Epidermal melanocyte (primary cell): ENCODE results near the gene TMEM123.
"Not testable (repeated sequence)": the region's sequence is repeated elsewhere in the genome, so short reads cannot be mapped to it uniquely, and the experiment has no call there.

Source experiments
- DNase-seq: peaks from one replicate; pipeline ENCODE4 v3.0.0; 2011; ENCODE audit warnings: low spot score; ENCODE audit not compliant: insufficient read length

Gene TMEM123

DNA sequence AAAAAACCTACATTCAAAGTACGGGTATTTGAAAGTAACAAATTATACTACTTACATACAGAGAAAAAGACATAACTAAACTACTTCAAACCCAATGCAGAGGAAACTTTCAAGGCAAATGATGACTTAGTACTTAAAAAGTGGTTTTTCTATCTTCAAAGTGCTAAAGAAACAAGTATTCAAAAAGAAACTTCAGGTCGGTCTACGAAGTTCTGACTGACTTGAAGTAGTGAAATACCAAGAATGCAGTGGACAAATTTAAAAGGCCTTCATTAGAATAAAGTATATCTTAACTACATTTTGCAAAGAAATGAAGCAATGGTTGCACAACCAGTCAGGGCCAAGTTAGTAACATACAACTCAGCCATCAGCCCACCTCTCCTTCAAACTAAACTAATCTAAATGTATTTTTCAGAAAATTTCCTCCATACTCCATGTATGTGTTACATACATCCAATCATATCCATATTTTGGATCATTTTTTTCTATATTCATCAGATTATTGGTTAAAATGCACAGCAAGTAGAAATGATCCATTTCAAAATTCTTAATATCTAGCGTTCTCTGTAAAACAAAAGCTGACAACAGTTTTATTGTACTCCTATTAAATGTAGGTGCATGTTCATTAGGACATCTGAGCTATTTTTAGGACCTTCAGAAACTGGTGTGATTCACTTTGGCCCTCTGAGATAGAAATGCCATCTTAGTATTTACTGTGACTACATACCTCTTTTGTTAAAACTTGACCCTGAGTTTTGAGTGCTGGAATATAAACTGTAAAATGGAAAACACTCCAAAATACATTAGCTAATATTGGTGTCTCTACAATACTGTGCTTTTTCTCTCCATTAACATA, 55.6 kb downstream of the TMEM123 start:
- no peak for DNase-seq

DNA sequence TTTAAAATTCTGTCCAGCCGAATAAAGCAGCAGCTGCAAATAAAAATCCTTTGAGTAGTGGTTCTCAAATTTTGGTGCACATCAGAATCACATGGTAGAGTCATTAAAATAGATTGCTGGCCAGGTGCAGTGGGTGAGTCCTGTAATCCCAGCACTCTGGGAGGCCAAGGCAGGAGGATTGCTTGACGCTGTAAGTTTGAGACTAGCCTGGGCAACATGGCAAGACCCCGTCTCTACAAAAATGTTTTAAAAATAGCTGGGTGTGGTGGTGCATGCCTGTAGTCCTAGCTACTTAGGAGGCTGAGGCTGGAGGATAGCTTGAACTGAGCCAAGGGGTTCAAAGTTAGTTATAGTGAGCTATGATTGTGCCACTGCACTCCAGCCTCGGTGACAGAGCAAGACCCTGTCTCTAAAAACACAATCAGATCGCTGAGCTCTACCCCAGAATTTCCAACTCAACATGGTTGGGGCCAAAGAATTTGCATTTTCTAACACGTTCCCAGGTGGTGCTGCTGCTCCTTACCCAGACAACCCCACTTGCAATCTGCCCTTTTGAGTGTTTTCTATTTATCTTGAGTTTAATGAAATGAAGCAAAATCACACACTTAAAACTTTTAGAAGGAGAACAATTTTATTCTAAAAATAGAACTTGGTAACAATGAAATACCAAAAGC, 56.7 kb downstream of the TMEM123 start:
- no peak for DNase-seq

DNA sequence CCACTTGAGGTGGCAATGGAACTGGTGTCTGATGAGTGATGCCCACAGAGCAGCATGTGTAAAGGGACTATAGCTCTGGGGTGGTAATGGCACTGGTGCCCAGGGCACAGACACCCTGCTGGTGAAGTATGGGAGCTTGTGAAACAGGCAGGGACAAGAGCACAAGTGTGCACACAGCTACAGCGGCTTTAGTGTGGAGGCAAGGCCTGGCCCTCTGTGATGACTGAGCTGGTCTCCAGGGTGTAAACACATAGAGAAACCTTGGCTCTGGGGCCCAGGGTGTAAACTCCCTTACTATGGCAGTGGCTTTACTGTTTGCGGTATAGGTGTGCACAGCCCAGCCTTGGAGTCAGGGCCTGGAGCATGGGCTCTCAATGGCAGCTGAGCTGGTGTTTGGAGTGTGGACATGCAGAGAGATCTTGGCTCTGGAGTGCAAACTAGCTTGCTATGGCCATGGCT, 59.3 kb downstream of the TMEM123 start:
- no peak for DNase-seq

DNA sequence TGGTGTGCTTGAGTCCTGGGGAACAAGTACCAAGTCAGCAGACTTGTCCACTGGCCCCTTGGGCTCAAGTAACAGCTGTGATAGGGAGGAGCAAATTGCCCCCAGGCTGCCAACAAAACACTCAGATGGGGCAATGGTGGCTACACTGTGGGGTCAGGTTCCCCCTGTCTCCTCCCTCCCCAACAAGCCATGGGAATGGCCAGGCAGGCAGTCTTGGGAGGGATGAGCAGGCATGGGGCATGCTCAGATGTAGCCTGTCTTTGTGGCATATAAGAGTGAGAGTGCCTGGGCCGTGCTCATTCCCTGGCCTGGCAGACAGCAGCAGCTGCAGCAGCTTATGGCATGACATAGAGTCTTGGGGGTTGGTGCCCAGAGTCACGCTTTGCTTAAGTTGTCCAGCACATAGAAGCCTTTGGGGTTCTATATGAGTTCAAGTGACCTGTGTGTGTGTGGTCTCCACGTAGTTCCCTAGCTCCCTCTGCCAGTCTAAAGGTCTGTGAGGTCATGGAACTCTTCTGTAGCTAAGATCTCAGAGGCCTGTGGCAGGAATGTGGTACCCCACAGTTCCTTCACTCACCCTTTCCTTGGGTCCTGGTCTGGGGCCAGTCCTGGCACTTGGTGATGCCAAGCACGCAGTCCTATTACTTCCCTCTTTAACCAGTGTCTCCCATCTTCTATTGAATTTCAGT, 60.9 kb downstream of the TMEM123 start:
- no peak for DNase-seq

DNA sequence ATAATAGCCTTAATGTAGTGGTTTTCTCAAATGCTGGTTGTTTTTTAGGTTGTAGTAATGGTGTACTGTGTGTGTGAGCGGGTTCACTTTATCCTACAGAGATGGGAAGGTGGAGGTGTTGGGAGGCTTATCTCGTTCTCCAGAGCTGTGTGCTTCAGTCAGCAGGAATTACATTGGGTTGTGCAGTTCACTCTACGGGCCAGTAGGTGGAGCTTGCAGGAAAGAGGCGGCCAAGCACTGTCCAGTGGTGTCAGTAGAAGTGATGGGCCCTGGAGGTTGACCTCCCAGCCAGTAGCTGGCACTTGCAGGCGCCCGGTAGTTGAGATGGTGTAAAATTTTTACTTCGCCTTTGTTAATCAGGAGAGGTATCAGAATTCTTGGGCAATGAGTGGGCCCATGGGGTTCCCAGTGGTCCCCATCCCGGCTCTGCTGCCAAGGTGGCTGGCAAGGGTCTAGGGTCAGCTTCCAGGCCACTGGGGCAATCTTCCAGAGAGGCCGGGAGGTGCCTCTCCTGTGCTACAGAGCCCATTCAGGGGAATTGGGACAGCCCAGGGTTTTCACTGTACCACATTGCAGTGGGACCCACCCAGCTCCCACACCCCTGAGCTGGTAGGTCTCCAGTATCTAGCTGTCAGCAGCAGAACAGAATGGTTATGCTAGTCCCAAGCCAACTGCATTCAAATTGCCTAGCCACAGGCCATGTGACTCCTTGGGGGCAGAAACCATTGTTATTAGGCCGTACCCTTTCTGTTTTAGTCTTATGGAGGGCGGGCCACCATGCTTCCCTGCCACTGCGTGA, 61.7 kb downstream of the TMEM123 start:
- peak; percentile 44 for DNase-seq

DNA sequence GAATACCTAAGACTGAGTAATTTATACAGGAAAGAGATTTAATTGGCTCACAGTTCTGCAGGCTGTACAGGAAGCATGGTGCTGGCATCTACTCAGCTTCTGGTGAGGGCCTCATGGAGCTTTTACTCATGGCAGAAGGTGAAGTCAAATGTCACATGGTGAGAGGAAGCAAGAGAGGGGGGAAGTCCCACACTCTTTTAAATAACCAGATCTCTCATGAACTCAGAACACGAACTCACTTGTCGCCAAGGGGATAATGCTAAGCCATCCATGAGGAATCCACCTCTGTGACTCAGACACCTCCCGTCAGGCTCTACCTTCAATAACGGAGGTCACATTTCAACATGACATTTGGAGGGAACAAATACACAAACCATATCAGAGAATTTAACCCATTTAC, 63.3 kb downstream of the TMEM123 start:
- no peak for DNase-seq

DNA sequence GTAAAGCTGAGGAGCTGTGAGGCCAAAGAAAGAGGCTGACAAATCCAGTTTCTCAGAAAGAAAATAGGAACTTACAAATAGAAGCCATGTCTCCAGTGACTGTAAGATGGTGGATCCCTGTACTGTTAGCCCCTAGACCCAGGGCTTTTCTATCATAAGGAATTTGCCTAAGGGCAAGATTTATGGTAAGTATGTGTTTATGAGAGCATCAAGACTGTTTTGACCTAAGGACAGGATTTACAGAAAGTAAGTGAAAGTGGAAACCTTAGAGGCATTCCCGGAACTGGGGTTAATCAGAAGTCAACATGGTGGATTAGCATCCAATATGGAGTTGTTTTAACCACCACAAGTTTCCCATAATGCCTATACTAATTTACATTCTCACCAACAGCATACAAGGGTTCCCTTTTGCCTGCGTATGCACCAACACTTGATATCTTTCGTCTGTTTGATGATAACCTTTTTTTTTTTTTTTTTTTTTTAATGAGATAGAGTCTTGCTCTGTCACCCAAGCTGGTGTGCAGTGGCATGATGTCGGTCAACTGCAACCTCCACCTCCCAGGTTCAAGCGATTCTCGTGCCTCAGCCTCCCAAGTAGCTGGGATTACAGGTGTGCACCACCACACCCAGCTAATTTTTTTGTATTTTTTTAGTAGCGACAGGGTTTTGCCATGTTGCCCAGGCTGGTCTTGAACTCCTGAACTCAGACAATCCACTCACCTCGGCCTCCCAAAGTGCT, 65.4 kb downstream of the TMEM123 start:
- no peak for DNase-seq

DNA sequence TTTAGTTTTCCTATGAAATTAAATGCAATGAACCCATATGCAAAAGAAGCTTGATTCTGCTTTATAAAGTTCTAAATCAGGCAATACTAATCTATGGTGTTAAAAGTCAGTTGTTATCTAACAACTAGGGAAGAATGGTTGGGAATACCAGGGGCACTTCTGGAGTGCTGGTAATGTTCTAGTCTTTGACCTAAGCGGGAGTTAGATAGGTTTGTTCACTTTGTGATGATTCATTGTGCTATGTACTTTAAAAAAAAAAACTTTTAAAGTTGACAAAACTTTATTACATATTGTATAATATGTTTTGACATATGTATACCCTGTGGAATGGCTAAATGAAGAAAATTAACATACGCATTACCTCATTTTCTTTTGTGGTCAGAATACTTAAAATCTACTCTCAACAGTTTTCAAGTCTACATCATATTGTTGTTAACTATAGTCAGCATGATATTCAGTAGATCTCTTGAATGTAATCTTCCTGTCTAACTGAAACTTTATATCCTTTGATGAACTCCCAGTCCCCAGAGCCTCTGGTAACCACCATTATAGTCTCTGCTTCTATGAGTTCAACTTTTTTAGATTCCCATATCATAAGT, 66.3 kb downstream of the TMEM123 start:
- no peak for DNase-seq

DNA sequence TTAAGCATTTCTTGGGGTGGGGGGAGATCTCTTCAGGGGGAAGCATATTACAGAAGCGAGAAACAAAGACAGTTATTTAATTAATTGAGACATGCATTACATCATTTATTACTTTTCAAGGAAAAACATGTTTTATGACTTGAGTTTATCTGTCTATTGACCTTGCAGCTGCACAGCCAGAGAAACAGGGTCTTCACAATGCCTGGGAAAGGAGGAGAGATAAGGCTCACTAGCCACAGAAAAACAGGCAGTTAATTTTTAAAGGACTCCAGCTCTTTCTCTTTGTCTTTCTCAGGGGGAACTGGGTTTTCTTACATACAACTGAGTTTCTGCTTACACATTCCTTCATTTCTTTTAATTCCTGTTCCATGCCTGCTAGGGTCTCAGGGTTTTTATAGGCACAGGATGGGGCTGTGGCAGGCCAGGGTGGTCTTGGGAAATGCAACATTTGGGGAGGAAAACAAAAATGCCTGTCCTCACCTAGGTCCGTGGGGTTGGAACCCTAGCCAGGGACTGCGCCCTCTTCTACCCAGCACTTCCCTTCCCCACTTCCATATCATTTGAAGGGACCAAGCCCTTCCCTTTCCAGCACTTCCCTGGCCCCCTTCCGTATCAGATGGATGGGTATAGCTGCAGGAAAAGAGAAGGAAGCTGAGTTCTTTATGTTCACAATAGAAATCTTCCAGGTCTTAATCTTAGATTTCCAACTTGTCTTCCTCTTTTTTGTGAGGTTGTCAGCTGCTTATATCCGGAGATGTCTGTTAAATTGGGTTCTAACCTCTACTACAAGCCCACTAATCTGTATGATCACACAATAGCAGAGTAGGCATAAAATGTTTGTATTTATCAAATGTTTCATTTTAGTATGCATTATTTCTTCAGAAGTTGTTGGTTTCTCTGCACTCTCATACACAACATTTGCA, 67.2 kb downstream of the TMEM123 start:
- no peak for DNase-seq

DNA sequence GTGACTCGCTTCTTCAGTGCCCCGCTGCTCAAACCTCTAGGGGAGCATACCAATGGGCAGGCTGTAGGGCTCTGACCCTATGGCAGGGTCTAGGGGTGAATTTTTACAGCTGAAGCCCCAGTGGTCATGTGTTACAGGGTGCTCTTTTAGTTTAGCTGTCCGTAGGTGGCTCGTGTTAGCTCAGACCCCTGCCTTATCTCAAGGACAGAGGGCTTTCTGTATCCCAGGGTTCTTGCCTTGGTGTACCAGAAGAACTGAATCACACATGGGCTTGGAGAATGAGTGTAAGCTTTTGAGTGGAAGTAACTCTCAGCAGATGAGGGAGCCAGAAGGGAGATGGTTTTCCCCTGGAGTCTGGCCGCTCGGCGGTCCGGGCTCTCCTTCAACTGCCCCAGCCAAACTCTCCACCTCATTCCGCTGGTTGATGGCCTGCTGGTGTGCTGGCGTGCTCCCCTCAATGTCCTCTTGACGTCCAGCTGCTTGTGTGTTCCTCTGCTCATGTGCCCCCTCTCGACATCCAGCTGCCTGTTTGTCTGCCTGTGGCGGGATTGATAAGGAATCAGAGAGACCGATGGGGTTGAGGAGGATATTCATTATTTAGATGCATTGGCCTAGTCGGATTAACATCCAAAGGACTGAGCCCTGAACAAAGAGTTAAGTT, 68.0 kb downstream of the TMEM123 start:
- DNase-seq, result no peak

DNA sequence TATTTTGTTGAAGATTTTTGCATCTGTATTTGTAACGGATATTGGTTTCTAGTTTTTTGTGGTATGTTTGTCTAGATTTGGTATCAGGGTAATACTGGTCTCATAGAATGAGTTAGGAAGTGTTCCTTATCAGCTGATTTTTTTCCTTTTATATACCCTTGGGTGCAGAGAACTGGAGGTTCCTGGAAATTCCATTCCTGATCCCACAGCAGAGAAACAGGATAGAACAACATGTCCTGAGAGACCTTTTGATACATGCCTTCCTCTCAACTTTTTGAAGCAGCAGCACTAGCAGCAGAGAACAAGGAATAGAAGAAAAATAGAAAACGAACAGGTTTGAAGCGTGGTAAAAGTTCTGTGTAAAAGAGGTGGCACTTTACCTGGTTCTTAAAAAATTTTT, 68.7 kb downstream of the TMEM123 start:
- DNase-seq, result no peak

DNA sequence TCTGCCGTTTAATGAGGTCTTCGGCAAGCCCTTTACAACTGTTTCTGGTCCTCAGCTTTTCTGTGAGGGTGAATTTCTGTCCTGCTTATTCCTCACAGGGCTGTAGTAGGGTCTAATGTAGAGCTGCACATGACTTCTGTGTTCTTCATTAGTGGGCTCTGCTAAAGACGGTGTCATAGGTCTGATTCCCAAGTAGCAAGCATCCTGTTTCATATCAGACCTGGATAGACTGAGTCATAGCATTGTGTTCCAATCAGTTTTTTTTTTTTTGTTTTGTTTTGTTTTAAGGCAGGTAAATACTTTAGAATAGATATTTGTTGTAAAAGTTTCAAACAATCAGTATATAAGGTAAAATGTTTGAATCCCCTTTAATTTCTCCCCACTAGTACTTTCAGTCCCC, 70.2 kb downstream of the TMEM123 start:
- no peak for DNase-seq

DNA sequence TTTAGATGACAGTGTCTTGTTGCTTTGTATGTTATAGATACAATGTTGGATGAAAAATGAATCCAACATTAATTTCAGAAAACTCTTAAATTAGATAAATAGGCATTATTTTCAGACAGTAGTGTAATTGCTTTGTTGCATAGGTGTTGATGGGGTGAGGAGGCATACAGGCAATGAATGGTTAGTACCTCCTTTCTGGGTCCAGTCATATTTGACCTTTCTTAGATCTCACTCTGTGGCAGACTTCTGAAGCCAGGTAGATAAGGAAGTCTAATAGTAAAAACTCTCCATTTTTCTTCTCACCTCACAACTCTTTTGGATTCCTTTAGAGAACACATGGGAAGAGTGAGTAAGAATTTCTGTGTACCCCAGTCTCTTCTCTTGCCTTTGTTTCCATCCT, 73.7 kb downstream of the TMEM123 start:
- no peak for DNase-seq

DNA sequence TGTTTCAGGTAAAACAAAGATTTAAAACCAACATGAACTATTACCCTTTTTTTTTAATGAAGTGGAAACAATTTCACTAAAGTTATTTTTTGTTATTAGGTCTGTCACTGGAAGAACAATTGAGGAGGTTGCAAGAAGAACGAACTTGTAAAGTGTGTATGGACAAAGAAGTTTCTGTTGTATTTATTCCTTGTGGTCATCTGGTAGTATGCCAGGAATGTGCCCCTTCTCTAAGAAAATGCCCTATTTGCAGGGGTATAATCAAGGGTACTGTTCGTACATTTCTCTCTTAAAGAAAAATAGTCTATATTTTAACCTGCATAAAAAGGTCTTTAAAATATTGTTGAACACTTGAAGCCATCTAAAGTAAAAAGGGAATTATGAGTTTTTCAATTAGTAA, 74.7 kb downstream of the TMEM123 start:
- DNase-seq, result peak; percentile 63

DNA sequence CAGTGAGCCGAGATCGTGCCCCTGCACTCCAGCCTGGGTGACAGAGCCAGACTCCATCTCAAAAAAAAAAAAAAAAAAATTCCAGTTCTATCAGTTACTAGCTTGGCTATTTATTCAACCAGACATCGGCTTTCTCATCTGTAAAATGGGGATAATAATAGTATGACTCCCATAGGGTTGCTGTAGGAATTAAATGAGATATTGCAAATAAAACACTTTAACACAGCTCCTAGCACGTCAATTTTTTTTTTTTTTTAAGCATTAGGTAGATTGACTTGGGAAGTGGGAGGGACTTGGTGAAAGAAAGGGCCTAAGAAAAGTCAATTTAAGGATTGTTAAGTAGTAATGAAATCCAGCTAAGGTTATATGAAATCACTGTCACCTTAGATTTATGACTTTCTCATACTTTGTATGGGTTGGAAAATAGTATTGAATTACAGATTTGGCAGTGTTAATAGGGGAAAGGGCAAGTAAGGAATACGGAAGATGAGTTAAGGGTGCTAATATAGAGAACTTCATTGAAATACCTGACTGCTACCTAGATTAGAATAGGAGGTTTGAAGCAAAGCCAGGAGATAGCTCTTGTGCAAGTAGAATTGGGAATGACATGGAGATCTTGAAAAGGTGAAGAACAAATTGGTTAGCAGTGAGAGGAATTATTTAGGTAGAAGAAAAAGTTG, 76.7 kb downstream of the TMEM123 start:
- DNase-seq, result no peak

DNA sequence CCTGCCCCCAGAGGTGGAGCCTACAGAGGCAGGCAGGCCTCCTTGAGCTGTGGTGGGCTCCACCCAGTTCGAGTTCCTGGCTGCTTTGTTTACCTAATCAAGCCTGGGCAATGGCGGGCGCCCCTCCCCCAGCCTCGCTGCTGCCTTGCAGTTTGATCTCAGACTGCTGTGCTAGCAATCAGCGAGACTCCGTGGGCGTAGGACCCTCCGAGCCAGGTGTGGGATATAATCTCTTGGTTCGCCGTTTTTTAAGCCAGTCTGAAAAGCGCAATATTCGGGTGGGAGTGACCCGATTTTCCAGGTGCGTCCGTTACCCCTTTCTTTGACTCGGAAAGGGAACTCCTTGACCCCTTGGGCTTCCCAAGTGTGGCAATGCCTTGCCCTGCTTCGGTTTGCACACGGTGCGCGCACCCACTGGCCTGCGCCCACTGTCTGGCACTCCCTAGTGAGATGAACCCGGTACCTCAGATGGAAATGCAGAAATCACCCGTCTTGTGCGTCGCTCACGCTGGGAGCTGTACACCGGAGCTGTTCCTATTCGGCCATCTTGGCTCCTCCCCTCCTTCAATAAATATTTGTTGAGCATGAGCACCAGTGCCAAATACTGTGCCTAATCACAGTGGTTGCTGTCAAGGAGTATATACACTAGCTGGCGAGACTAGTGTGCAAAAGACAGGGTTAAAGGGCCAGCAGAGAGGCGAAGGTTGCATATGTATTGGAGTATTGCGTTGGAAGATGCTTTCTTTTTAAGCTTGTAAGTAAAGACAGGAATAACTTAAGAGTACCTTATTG, 77.7 kb downstream of the TMEM123 start:
- DNase-seq, result not testable (repeated sequence)

DNA sequence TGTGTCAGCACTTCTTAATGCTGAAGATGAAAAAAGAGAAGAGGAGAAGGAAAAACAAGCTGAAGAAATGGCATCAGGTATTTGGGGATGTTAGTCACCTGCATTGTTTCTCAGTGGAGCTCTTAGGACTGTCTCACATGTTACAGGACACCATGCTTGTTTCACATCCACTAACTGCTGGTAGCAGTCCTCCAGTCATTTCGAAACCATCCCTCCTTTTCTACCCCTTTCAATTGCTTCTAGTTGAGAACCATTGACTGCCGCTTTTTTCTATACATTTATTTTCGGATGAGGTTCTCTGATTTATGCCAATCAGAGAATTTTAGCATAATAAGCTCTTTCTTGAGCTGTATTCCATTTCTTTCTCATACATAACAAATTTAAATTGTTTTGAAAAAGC, 84.1 kb downstream of the TMEM123 start:
- no peak for DNase-seq
